ENCODE data around the gene REPS1. TPM values are rescaled to one million over a fixed set of nuclear protein-coding genes. Genes with fewer than 3 reads are reported as not detected.

Gene REPS1
- total RNA-seq, 1 experiment from 2014 or later: 28.6 TPM

DNA sequence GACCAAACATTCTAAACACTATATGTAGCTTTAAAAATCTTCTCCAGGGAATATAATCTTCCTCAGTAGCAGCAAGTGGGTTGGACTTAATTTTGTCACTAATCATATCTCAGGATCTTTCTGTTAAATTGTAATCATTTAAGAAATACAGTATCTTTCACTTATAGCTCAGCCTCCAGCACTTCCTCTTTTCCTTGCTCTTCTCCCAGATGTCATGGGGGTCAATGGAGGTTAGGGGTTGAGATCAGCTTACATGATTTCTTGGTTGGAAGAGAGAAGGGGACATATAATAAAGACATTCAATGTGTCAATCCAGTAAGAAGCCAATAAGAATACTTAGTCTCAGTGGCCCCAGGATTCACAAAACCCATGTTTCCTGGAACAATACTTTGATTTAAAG is 15.7 kb upstream of the REPS1 start:
- H3K4me1 ChIP-seq (ENCODE audit: control insufficient read depth, insufficient read depth, low read length): no peaks in the 10 kb centered on the region
- no TSS peak for BruUV-seq (replicated peaks)
- H3K4me3 ChIP-seq (ENCODE audit: low read depth in 2 of 2, low read length in 2 of 2): no peak overlapping the region
- no peak overlapping the region for H3K27ac ChIP-seq (ENCODE audit: low read length)
- ChIA-PET POLR2A (no interaction called here), CTCF (no interaction called here)
- intact Hi-C loops (cut with micrococcal nuclease; ENCODE audit: unreplicated experiment): no loop called here
- DNase-seq (ENCODE audit: low read depth, low spot score) (no peak), ATAC-seq (no peak)
- TF ChIP-seq SIN3A (IDR thresholded peaks at IDR 0.05; ENCODE audit: borderline replicate concordance, insufficient read depth, low read depth, low read length) (no peak), POLR2AphosphoS5 (IDR thresholded peaks at IDR 0.05; ENCODE audit: low read depth, low read length) (no peak), TCF7L2 (IDR thresholded peaks at IDR 0.05; ENCODE audit: low read depth, low read length) (no peak)
- TF ChIP-seq, protein P1, sequence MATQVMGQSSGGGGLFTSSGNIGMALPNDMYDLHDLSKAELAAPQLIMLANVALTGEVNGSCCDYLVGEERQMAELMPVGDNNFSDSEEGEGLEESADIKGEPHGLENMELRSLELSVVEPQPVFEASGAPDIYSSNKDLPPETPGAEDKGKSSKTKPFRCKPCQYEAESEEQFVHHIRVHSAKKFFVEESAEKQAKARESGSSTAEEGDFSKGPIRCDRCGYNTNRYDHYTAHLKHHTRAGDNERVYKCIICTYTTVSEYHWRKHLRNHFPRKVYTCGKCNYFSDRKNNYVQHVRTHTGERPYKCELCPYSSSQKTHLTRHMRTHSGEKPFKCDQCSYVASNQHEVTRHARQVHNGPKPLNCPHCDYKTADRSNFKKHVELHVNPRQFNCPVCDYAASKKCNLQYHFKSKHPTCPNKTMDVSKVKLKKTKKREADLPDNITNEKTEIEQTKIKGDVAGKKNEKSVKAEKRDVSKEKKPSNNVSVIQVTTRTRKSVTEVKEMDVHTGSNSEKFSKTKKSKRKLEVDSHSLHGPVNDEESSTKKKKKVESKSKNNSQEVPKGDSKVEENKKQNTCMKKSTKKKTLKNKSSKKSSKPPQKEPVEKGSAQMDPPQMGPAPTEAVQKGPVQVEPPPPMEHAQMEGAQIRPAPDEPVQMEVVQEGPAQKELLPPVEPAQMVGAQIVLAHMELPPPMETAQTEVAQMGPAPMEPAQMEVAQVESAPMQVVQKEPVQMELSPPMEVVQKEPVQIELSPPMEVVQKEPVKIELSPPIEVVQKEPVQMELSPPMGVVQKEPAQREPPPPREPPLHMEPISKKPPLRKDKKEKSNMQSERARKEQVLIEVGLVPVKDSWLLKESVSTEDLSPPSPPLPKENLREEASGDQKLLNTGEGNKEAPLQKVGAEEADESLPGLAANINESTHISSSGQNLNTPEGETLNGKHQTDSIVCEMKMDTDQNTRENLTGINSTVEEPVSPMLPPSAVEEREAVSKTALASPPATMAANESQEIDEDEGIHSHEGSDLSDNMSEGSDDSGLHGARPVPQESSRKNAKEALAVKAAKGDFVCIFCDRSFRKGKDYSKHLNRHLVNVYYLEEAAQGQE (IDR thresholded peaks at IDR 0.05; ENCODE audit: insufficient read depth in 1 of 2, low read depth in 2 of 2, low read length in 1 of 2): no peak
- TF ChIP-seq, protein P2, sequence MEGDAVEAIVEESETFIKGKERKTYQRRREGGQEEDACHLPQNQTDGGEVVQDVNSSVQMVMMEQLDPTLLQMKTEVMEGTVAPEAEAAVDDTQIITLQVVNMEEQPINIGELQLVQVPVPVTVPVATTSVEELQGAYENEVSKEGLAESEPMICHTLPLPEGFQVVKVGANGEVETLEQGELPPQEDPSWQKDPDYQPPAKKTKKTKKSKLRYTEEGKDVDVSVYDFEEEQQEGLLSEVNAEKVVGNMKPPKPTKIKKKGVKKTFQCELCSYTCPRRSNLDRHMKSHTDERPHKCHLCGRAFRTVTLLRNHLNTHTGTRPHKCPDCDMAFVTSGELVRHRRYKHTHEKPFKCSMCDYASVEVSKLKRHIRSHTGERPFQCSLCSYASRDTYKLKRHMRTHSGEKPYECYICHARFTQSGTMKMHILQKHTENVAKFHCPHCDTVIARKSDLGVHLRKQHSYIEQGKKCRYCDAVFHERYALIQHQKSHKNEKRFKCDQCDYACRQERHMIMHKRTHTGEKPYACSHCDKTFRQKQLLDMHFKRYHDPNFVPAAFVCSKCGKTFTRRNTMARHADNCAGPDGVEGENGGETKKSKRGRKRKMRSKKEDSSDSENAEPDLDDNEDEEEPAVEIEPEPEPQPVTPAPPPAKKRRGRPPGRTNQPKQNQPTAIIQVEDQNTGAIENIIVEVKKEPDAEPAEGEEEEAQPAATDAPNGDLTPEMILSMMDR (IDR thresholded peaks at IDR 0.05): no peak
- H3K27me3 ChIP-seq (ENCODE audit: control insufficient read depth, insufficient read depth, low read length): peaks cover 13% of the 10 kb centered on the region
- in situ Hi-C loops (cut with HindIII; ENCODE audit: low pct_unique_long_range_greater_than_20kb, low sequenced_read_pairs): no loop called here
- H3K9me3 ChIP-seq (ENCODE audit: control insufficient read depth, insufficient read depth, low read depth, low read length): no peaks in the 10 kb centered on the region
- H3K36me3 ChIP-seq (ENCODE audit: control insufficient read depth, insufficient read depth, low read length): no peaks in the 10 kb centered on the region

DNA sequence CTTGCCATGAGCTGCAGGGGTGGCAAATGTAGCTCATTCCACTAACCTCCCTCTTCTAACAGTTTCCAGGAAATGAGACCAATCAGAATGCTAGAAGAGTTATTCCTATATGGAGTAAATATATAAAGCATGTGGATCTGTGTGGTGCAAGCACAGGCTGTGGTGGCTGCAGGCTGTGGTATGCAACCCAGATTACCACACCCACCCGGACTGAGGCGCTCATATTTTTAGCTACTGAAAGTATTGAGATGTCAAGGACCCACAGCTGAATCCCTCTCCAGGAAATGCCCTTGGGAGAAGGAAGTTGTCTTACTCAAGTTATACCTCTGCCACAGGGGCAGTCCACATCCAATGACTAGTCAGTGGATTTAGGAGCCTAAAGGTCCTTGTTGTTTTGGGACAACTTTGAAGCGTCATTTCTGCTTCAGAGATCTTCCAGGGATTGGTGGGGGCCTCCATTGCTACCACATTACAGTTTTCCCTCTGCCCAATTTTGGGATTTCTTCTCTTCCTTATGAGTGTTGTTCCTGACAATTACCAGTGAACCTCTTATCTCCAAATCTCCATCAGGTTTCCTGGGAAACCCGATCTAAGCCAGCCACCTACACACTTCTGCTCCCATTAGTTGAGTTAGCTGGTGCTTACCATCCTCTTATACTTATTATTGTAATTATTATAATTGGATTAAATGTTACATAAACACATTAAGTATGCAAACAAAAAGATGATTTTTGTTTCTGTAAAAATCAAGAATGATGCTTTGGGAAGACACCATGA is 12.1 kb upstream of the REPS1 start:
- H3K4me3 ChIP-seq (ENCODE audit: low read depth in 2 of 2, low read length in 2 of 2): no peak overlapping the region
- no peak for DNase-seq (ENCODE audit: low read depth, low spot score)
- peaks cover 13% of the 10 kb centered on the region for H3K27me3 ChIP-seq (ENCODE audit: control insufficient read depth, insufficient read depth, low read length)
- H3K36me3 ChIP-seq (ENCODE audit: control insufficient read depth, insufficient read depth, low read length): no peaks in the 10 kb centered on the region
- TF ChIP-seq TCF7L2 (IDR thresholded peaks at IDR 0.05; ENCODE audit: low read depth, low read length) (no peak), POLR2AphosphoS5 (IDR thresholded peaks at IDR 0.05; ENCODE audit: low read depth, low read length) (no peak), SIN3A (IDR thresholded peaks at IDR 0.05; ENCODE audit: borderline replicate concordance, insufficient read depth, low read depth, low read length) (no peak)
- TF ChIP-seq, protein P1 (IDR thresholded peaks at IDR 0.05; ENCODE audit: insufficient read depth in 1 of 2, low read depth in 2 of 2, low read length in 1 of 2): no peak
- TF ChIP-seq, protein P2 (IDR thresholded peaks at IDR 0.05): no peak
- CTCF ChIA-PET: no interaction called here
- H3K9me3 ChIP-seq (ENCODE audit: control insufficient read depth, insufficient read depth, low read depth, low read length): no peaks in the 10 kb centered on the region
- POLR2A ChIA-PET: no interaction called here
- no peak overlapping the region for H3K27ac ChIP-seq (ENCODE audit: low read length)
- intact Hi-C loops (cut with micrococcal nuclease; ENCODE audit: unreplicated experiment) (no loop called here), in situ Hi-C loops (cut with HindIII; ENCODE audit: low pct_unique_long_range_greater_than_20kb, low sequenced_read_pairs) (no loop called here)
- ATAC-seq: no peak
- BruUV-seq (replicated peaks): no TSS peak
- H3K4me1 ChIP-seq (ENCODE audit: control insufficient read depth, insufficient read depth, low read length): no peaks in the 10 kb centered on the region

Data from Panc1 (cell line).